GM19463 (cell line): ENCODE results near the gene MIDN.
A peak's percentile ranks its signal among the peaks of the same experiment; 100 is the strongest.

Experiments used
- ATAC-seq: cut with Tn5 transposase; IDR thresholded peaks from one replicate; pipeline ENCODE4 v1.9.1; 2021; ENCODE audit warnings: mild to moderate bottlenecking, moderate library complexity; ENCODE audit not compliant: unreplicated experiment

The MIDN gene

GRCh38 chr19:1231729-1232637, 16.4 kb upstream of the MIDN start:
- no peak for ATAC-seq

GRCh38 chr19:1232652-1233072, 15.7 kb upstream of the MIDN start:
- no peak for ATAC-seq

- ATAC-seq = no peak
Observed at GRCh38 chr19:1233115-1233667, 15.2 kb upstream of the MIDN start.

GRCh38 chr19:1234051-1234954, 14.1 kb upstream of the MIDN start:
- ATAC-seq = no peak

- ATAC-seq = no peak
Observed at GRCh38 chr19:1234955-1235380, 13.4 kb upstream of the MIDN start.

GRCh38 chr19:1235625-1236538, 12.5 kb upstream of the MIDN start:
- ATAC-seq = no peak

- ATAC-seq = no peak
Observed at GRCh38 chr19:1236576-1236975, 11.8 kb upstream of the MIDN start.

GRCh38 chr19:1237027-1237659, 11.2 kb upstream of the MIDN start:
- ATAC-seq = no peak

- ATAC-seq = no peak
Observed at GRCh38 chr19:1237754-1238368, 10.5 kb upstream of the MIDN start, which contains the start of gene CBARP. TSS of gene CBARP (minus strand) at chr19:1238005. CDS start at chr19:1236100, 1,905 bp downstream.

- no peak for ATAC-seq
Observed at GRCh38 chr19:1238369-1239303, 9.7 kb upstream of the MIDN start.

GRCh38 chr19:1239420-1239795, 9.0 kb upstream of the MIDN start:
- no peak for ATAC-seq

GRCh38 chr19:1239796-1240737, 8.3 kb upstream of the MIDN start:
- peak; percentile 36 for ATAC-seq

GRCh38 chr19:1240925-1241324, 7.5 kb upstream of the MIDN start:
- no peak for ATAC-seq

GRCh38 chr19:1241417-1242095, 6.8 kb upstream of the MIDN start, which contains the start of gene ATP5F1D:
TSS of gene ATP5F1D (plus strand) at chr19:1241751. CDS start at chr19:1241851, 100 bp downstream.
- ATAC-seq = peak; percentile 53

- ATAC-seq = no peak
Observed at GRCh38 chr19:1243768-1244692, 4.4 kb upstream of the MIDN start.
